ENCODE results near the gene ESR1. TPM values are rescaled to one million over a fixed set of nuclear protein-coding genes. Genes with fewer than 3 reads are reported as not detected.

The ESR1 gene
- total RNA-seq, 1 experiment from 2014 or later: not detected

GRCh38 chr6:151875524-151875923, 68.0 kb downstream of the ESR1 start:
- Histone ChIP-seq H3K27ac (ENCODE audit: insufficient read length, low read depth, low read length) (no peak overlapping the region), H3K23ac (ENCODE audit: insufficient read length, low read depth, low read length) (no peak overlapping the region), H2AFZ (ENCODE audit: low read length) (no peak overlapping the region), H3K23me2 (ENCODE audit: insufficient read length, low read depth, low read length, poor library complexity, severe bottlenecking) (no peaks in the 10 kb centered on the region), H3K4me1 (ENCODE audit: insufficient read depth, low read length) (no peaks in the 10 kb centered on the region), H3K79me1 (ENCODE audit: insufficient read depth, low read depth, low read length, poor library complexity, severe bottlenecking) (no peaks in the 10 kb centered on the region), H4K91ac (ENCODE audit: insufficient read length, low read depth, low read length) (no peak overlapping the region), H3K4me2 (ENCODE audit: insufficient read depth, insufficient read length, low read length) (no peak overlapping the region), H4K8ac (replicated peaks; ENCODE audit: insufficient read length, low read depth, low read length) (no peak overlapping the region), H3K18ac (ENCODE audit: insufficient read length, low read depth, low read length) (no peak overlapping the region), H3T11ph (ENCODE audit: low read length) (no peak overlapping the region), H2AK5ac (ENCODE audit: insufficient read length, low read length) (no peak overlapping the region), H4K20me1 (ENCODE audit: control insufficient read depth, insufficient read depth, insufficient read length) (no peaks in the 10 kb centered on the region), H3K79me2 (ENCODE audit: insufficient read depth, low read length) (no peaks in the 10 kb centered on the region), H2BK5ac (ENCODE audit: insufficient read length, low read length) (no peak overlapping the region), H2BK12ac (ENCODE audit: insufficient read length, low read depth, low read length) (no peak overlapping the region), H2BK20ac (ENCODE audit: low read depth, low read length, poor library complexity, severe bottlenecking) (no peak overlapping the region), H4K5ac (ENCODE audit: insufficient read length, low read depth, low read length) (no peak overlapping the region), H2BK120ac (ENCODE audit: low read depth, low read length, poor library complexity, severe bottlenecking) (no peak overlapping the region), H3K9ac (ENCODE audit: extremely low read depth, insufficient read length, low read length) (no peak overlapping the region), H3K4ac (ENCODE audit: low read depth, low read length) (no peak overlapping the region), H3K27me3 (ENCODE audit: insufficient read depth, low read length) (no peaks in the 10 kb centered on the region), H2BK15ac (ENCODE audit: low read depth, low read length) (no peak overlapping the region), H3K56ac (ENCODE audit: insufficient read length, low read depth, low read length) (no peak overlapping the region), H3K9me3 (ENCODE audit: control insufficient read depth, low read depth, low read length) (no peaks in the 10 kb centered on the region), H3K14ac (ENCODE audit: insufficient read depth, low read length) (no peak overlapping the region)
- no peak overlapping the region; a peak in 1 of 7 replicates for H3K27ac Mint-ChIP-seq
- no peaks in the 10 kb centered on the region for H3K4me1 Mint-ChIP-seq
- no peaks in the 10 kb centered on the region for H3K36me3 Mint-ChIP-seq (ENCODE audit: insufficient read depth in 1 of 3, low read depth in 3 of 3)
- H3K4me3 Mint-ChIP-seq: no peak overlapping the region
- no peaks in the 10 kb centered on the region for H3K27me3 Mint-ChIP-seq (ENCODE audit: low read depth)
- no CpG with 5 or more reads among the region's 1 CpG for WGBS (ENCODE audit: extremely low coverage, insufficient read length, low lambda C conversion rate)
- DNase-seq: no peak
- H3K9me3 Mint-ChIP-seq: no peaks in the 10 kb centered on the region
- no peak for TF ChIP-seq CTCF (conservative IDR thresholded peaks at IDR 0.05)
